ES-I3 (cell line): ENCODE data around the gene FAM222B.
"Not testable (repeated sequence)": the region's sequence is repeated elsewhere in the genome, so short reads cannot be mapped to it uniquely, and the experiment has no call there.

Experiments used
- H3K36me3 ChIP-seq: 2 replicates; pipeline ENCODE4 v1.6.1; 2013; ENCODE audit warnings: mild to moderate bottlenecking, low read length, control low read depth, moderate library complexity; ENCODE audit not compliant: insufficient read depth
- H3K4me1 ChIP-seq: 2 replicates; pipeline ENCODE4 v1.6.1; 2013; ENCODE audit warnings: mild to moderate bottlenecking, control low read depth, low read length; ENCODE audit not compliant: insufficient read depth
- H3K9ac ChIP-seq: 2 replicates; pipeline ENCODE4 v1.6.1; 2013; ENCODE audit warnings: low read depth, mild to moderate bottlenecking, low read length, moderate library complexity
- H3K9me3 ChIP-seq: 2 replicates; pipeline ENCODE4 v1.6.1; 2013; ENCODE audit warnings: mild to moderate bottlenecking, low read length, moderate library complexity; ENCODE audit not compliant: control insufficient read depth, insufficient read depth

FAM222B gene

DNA sequence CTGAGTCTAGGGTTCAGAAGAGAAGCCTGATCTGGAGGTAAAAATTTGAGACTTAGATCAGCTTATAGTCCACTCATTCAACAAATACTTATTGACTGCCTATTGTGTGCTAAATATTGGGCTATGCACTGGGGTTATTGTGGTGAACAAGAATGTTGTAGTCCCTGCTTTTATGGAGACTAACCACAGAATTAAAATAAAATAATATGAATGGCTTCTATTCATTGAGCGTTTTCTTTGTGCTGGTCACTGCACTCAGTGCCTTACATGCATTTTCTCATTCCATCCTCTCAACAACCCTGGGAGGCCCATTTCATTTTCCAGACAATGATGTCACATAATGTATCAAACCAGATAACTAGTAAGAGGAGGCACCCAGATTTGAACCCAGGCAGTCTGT lies 109.2 kb downstream of the FAM222B start:
- Histone ChIP-seq H3K4me1 (peaks cover 4% of the 10 kb centered on the region; the same call in 1 of the 2 replicates), H3K36me3 (peaks cover 2% of the 10 kb centered on the region; the same call in 1 of the 2 replicates), H3K9ac (no peak overlapping the region), H3K9me3 (no peaks in the 10 kb centered on the region)

DNA sequence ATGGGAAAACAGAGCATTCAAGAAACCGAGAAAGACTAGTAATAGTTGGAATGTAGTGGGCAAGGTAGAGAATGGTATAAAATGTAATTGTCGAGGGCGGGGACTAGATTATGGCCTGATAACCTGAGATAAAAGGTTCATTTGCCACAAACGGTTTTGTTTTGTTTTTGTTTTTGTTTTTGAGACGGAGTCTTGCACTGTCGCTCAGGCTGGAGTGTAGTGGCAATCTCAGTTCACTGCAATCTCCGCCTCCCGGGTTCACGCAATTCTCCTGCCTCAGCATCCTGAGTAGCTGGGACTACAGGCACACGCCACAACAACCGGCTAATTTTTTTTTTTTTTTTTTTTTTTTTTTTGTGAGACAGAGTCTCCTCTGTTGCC lies 112.7 kb downstream of the FAM222B start:
- H3K9me3 ChIP-seq = no peaks in the 10 kb centered on the region
- H3K4me1 ChIP-seq = peaks cover 4% of the 10 kb centered on the region; the same call in 1 of the 2 replicates
- peaks cover 1% of the 10 kb centered on the region; the same call in 1 of the 2 replicates for H3K36me3 ChIP-seq
- no peak overlapping the region for H3K9ac ChIP-seq

DNA sequence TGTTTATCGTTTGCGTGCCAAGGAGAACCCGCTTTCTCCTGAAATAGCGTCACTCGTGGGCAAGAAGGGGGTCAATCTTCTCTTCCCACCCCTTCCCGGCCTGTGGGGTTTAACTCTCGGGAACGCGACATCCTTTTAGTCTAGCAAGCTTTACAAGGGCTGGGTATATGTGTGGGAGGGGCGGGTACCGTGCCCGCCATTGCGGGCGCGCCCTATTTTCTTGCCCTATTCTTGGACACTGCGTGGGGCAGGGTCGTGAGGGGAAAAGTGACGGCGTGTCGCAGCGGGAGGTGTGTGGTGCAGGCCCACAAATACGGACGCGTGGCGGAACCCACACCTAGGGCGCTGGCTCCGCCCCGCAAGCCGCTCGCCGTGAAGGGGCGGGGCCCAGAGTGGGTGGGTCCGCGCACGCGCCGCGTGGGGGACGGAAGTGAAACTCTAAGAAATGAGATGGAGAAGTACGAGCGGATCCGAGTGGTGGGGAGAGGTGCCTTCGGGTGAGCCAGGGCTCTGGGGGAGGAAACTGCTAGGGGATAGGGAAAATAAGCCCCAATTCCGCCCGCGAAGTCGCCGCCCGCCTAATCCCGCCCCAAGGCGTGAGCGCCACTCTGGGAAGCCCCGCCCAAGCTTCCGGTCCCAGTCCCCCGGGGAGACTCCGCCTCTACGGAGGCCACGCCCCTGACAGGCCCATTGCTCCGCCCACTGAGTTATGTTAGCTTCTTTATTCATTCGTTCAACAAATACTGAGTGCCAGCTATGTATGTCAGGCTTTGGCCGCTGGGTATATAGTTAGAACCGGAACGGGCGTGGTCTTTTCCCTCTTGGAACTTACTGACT lies 114.0 kb downstream of the FAM222B start, which contains the start of gene NEK8:
Gene NEK8, plus strand, starts transcription at position 425 of the 837 bp plus-strand sequence. Its CDS starts 26 bp downstream, at position 451.
- Histone ChIP-seq H3K36me3 (peaks cover 13% of the 10 kb centered on the region), H3K4me1 (peaks cover 4% of the 10 kb centered on the region; the same call in 1 of the 2 replicates), H3K9me3 (no peaks in the 10 kb centered on the region), H3K9ac (peak within 1 kb of the TSS; percentile 92)

DNA sequence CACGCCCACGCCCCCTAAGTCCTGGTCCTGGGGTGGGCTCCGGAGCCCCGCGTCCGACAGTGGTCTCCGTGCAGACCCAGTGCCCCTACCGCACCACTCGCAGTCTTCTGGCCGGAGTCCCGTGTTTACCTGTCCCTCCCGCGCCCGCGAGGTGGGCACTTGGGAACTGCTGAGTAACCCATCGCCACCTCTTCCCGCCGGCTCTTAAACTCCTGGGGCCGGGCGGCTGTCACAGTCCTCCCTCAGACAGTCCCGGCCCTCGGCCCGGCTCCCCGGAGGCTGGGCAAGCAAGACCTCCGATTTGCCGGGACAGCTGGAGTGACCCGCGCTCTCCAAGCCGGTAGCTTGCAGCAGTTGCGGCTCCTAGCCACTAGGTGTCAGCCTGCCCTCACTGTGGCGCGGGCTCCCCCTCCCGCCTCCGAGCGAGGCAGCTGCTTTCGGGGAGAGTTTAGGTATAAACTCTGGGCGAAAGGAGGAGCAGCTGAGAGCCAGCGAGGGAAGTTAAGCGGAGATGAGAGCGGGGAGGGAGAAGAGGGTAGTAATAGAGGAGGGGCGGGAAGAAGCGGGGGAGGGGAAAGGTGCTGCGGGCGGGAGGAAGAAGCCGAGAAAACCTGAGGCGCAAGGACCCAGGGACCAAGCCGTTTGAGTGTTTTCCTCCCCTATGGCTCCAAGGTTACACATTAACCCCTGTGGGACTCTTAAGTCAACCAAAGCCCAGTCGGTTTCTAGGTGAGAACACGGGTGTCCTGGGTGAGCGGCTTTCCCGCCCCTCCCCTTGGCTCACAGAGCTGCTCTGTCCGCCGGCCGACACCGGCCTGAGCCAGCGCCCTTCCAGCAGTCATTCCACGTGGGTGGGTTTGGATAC lies 115.7 kb downstream of the FAM222B start:
- H3K4me1 ChIP-seq = peaks cover 16% of the 10 kb centered on the region; the same call in 1 of the 2 replicates
- H3K9ac ChIP-seq = peak overlapping the region; percentile 92
- peaks cover 26% of the 10 kb centered on the region for H3K36me3 ChIP-seq
- H3K9me3 ChIP-seq = no peaks in the 10 kb centered on the region

DNA sequence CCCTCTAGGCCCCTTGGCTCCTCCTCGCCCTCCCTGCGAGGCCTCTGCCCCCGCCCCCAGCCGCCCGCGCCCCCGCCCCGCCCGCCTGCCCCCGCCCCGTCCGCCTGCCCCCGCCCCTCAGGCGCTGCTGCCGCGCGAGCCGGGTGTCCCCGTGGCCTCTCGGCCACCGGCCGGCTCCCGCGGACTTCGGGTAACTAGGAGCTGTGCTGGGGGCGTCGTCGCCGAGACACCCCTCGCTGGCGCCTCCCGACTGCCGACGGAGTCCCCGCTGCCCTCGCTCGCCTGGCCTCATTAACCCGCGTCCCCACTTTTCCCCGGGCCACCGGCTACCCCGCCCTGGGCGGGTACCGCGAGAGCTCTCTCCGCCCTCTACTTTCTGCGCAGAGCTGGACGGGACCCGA lies 116.4 kb downstream of the FAM222B start, which contains the start of gene TLCD1:
Gene TLCD1, minus strand, starts transcription at position 8 of the 401 bp plus-strand sequence. CDS start 136 bp downstream, outside the sequence.
- H3K4me1 ChIP-seq = peaks cover 21% of the 10 kb centered on the region; the same call in 1 of the 2 replicates
- H3K36me3 ChIP-seq = peaks cover 31% of the 10 kb centered on the region
- H3K9me3 ChIP-seq = no peaks in the 10 kb centered on the region
- H3K9ac ChIP-seq = peak within 1 kb of the TSS; percentile 92

DNA sequence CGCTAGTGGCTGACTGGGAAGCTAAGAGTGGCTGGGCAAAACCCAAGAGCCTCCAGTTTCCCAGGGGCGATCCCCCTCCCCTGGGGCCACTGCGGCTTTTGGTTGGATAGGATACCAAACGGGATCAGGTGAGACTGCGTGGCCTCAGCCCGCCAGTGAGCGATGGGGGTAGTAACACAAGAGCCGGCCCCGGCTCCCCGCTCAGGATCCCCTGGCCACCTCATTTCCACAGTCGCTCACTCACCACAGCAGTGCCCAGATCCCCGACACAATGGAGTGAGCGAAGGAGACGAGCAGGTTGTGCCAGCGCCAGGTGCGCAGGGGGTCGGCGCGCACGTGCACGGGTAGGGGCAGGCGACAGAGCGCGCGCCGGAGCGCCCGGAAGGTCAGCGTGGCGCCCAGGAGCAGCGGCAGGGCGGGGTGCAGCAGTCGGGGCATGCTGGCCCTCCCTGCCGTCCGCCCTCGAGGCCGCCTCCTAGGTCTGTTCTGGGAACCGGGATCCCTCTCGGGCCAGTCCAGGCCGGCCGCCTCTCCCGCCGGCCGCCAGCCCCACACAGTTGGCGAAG lies 116.8 kb downstream of the FAM222B start:
- H3K4me1 ChIP-seq = peaks cover 21% of the 10 kb centered on the region; the same call in 1 of the 2 replicates
- H3K9ac ChIP-seq = peak overlapping the region; percentile 44
- H3K9me3 ChIP-seq = no peaks in the 10 kb centered on the region
- peaks cover 35% of the 10 kb centered on the region for H3K36me3 ChIP-seq

DNA sequence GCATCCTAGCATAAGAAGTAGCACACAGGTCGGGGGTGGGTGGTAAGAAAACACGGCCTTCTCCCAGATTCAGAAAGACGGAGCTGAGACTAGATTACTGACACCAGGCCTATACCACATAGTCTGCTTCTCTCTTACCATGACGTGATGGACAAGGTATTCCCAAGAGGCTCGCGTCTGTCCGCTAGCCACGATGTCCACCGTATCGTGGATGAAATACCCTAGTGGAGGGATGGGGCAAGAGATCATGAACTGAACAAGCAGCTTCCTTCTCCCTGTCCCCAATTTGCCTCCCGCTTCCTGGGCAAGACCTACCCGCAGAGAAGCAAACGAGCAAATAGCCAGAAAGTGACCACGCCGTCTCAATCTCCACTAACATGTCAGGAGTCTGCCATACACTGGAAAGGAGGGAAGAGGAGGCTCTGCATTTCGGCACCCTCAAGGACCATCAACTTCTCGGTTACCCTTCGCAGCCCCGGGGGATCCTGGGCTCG lies 117.4 kb downstream of the FAM222B start:
- H3K4me1 ChIP-seq = peaks cover 21% of the 10 kb centered on the region; the same call in 1 of the 2 replicates
- H3K36me3 ChIP-seq = peaks cover 40% of the 10 kb centered on the region
- H3K9ac ChIP-seq = peak overlapping the region; percentile 44
- no peaks in the 10 kb centered on the region for H3K9me3 ChIP-seq

DNA sequence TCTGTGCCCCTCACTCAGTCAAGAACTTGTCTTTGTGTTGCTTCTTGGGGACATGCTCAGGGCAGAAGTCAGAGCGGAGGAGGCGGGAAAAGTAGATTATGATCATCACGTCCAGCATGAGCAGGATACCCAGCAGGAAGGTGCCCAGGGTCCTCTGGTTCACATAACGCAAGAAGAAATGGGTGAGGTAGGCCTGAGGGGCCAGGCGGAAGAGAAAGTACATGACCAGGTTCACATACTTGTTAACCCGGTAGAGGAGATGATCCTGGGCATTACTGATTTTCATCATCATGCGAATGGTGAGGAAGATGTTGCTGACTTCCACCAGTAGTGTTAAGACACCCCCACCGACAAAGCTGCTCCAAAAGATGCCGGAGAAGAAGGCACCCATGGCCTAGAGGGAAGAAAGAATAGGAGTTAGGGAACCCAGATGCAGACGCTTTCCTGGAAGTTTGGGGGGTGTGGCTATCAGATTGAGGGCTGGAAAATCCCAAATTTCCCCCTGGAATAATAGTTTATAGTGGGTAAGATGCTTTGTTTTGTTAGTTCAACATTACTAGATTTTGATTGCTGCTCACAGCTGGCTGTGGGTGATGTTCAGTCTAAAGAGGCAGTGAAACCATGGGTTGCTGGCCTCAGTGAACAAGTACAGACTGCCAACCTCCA lies 118.0 kb downstream of the FAM222B start:
- H3K9ac ChIP-seq = peak overlapping the region; percentile 44
- H3K9me3 ChIP-seq = no peaks in the 10 kb centered on the region
- peaks cover 41% of the 10 kb centered on the region for H3K36me3 ChIP-seq
- peaks cover 21% of the 10 kb centered on the region; the same call in 1 of the 2 replicates for H3K4me1 ChIP-seq

DNA sequence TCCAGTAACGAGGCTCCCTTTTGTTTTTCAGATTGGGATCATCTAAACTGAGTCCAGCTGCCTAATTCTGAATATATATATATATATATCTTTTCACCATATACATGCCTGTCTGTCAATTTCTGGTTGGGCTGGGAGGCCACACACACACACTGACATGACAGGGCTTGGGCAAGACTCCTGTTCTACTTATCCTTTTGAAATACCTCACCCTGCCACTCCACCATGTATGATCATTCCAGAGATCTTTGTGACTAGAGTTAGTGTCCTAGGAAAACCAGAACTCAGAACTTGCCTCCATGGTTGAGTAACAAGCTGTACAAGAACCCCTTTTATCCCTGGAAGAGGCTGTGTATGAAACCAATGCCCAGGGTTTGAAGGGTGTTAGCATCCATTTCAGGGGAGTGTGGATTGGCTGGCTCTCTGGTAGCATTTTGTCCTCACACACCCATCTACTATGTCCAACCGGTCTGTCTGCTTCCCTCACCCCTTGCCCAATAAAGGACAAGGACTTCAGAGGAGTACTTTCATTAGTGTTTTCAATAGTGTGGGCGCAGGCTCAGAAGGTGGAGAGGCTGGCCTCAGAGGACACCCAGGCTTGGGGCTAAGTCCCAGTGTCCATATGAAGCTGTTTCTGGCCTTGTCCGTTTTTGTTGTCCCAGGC lies 118.6 kb downstream of the FAM222B start:
- H3K9me3 ChIP-seq, H3K9ac ChIP-seq: not testable (repeated sequence)
- peaks cover 41% of the 10 kb centered on the region for H3K36me3 ChIP-seq
- peaks cover 18% of the 10 kb centered on the region; the same call in 1 of the 2 replicates for H3K4me1 ChIP-seq

DNA sequence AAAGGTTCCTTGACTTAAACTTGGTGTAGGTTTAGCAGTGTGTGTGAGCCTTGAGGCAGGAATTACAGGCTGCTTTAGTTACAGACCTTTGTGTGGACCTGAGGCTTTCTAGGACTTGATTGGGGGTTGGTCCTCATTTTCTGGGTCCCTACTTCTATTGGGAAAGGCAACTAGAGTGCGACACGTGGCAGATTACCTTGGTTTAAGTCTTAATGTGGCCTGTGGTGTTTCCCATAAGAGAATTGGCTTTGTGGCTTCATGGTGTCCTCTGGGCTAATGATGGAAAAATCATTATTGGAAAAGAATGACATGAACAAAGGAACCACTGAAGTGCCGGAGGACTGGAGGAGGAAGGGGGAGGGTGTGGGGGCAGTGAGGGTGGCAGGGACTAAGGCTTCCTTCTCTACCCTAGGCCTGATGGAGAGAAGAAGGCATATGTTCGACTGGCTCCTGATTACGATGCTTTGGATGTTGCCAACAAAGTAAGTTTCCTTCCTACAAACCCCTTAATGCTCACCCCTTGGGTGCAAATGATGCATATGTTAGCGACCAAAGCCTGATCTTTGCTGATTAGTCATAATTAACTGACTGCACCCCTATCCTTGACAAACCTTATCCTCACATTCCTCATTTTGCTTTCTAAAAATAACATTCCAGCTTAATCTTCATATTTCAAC lies 119.3 kb downstream of the FAM222B start:
- H3K9ac ChIP-seq = no peak overlapping the region
- peaks cover 41% of the 10 kb centered on the region for H3K36me3 ChIP-seq
- no peaks in the 10 kb centered on the region for H3K9me3 ChIP-seq
- H3K4me1 ChIP-seq = peaks cover 17% of the 10 kb centered on the region; the same call in 1 of the 2 replicates

DNA sequence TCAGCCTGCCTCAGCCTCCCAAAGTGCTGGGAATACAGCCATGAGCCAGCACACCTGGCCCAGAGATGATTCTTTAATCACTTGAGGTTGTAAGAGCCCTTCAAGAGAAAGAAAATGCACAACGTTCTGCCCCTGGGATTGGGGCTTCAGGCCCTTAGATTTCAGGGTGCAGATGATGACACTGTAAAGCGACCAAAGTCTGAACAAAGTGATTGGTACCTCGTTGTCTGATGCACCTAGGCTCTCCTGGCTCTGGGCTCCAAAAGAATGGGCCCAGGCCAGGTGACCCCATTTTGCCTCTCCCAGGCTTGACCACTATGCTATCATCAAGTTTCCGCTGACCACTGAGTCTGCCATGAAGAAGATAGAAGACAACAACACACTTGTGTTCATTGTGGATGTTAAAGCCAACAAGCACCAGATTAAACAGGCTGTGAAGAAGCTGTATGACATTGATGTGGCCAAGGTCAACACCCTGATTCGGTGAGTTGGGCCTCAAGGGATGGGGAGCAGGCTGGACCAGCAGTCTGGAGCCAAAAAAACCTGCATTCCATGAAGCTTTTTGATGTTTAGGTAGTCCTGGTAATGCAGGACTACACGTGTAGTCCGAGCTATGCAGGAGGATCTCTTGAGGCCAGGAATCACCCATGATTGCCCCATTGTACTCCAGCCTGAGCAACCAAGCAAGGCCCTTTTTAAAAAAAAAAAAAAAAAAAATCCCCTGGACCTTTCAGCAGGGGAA lies 120.0 kb downstream of the FAM222B start:
- no peak overlapping the region for H3K9ac ChIP-seq
- peaks cover 17% of the 10 kb centered on the region; the same call in 1 of the 2 replicates for H3K4me1 ChIP-seq
- H3K9me3 ChIP-seq = no peaks in the 10 kb centered on the region
- H3K36me3 ChIP-seq = peaks cover 41% of the 10 kb centered on the region

DNA sequence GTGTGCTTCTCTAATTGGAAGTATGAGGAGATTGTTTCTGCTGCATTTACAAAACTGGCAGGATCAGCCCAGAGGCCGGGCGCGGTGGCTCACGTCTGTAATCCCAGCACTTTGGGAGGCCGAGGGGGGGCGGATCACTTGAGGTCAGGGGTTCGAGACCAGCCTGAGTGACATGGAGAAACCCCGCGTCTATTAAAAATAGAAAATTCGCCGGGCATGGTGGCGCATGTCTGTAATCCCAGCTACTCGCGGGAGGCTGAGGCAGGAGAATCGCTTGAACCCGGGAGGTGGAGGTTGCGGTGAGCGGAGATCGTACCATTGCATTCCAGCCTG lies 121.6 kb downstream of the FAM222B start:
- H3K4me1 ChIP-seq = peaks cover 23% of the 10 kb centered on the region; the same call in 1 of the 2 replicates
- H3K36me3 ChIP-seq = peaks cover 41% of the 10 kb centered on the region
- H3K9ac ChIP-seq = peak overlapping the region; percentile 99

More for the DNA sequence above, 121.6 kb downstream of the FAM222B start:
- H3K9me3 ChIP-seq = not testable (repeated sequence)
